Measurements from ENCODE around the gene CXCR2.
"Not testable (repeated sequence)": the region's sequence is repeated elsewhere in the genome, so short reads cannot be mapped to it uniquely, and the experiment has no call there.

The CXCR2 gene

GRCh38 chr2:218125626-218126080 lies at the start of gene CXCR2:
Gene CXCR2 (plus strand): TSS chr2:218126028. CDS start chr2:218134802, 8,774 bp downstream.
- DNase-seq = no peak

GRCh38 chr2:218077464-218078216 lies 48.2 kb upstream of the CXCR2 start:
- no peak for DNase-seq

- DNase-seq = no peak
These were observed 45.6 kb upstream of the CXCR2 start for GRCh38 chr2:218079943-218080913.

- no peak for DNase-seq
These were observed 44.8 kb upstream of the CXCR2 start for GRCh38 chr2:218081063-218081462.

GRCh38 chr2:218081695-218082094 lies 44.1 kb upstream of the CXCR2 start:
- DNase-seq = no peak

- no peak for DNase-seq
These were observed 43.1 kb upstream of the CXCR2 start for GRCh38 chr2:218082586-218083351.

- no peak for DNase-seq
These were observed 42.5 kb upstream of the CXCR2 start for GRCh38 chr2:218083352-218083676.

- DNase-seq = no peak
These were observed 39.4 kb upstream of the CXCR2 start for GRCh38 chr2:218086478-218086877.

GRCh38 chr2:218089259-218089658 lies 36.6 kb upstream of the CXCR2 start:
- DNase-seq = no peak

- DNase-seq = no peak
These were observed 34.1 kb upstream of the CXCR2 start for GRCh38 chr2:218091746-218092145.

GRCh38 chr2:218093879-218094278 lies 31.9 kb upstream of the CXCR2 start:
- no peak for DNase-seq

GRCh38 chr2:218095853-218096252 lies 30.0 kb upstream of the CXCR2 start:
- no peak for DNase-seq

GRCh38 chr2:218097975-218098374 lies 27.9 kb upstream of the CXCR2 start:
- DNase-seq = no peak

- DNase-seq = not testable (repeated sequence)
These were observed 17.0 kb upstream of the CXCR2 start for GRCh38 chr2:218108834-218109233.

GRCh38 chr2:218121789-218122188 lies 4.0 kb upstream of the CXCR2 start:
- not testable (repeated sequence) for DNase-seq

GRCh38 chr2:218122286-218122685 lies 3.5 kb upstream of the CXCR2 start:
- not testable (repeated sequence) for DNase-seq

GRCh38 chr2:218123986-218124385 lies 1.8 kb upstream of the CXCR2 start:
- no peak for DNase-seq

GRCh38 chr2:218125095-218125494 lies 733 bp upstream of the CXCR2 start:
- DNase-seq = no peak

- no peak for DNase-seq
These were observed 2.2 kb downstream of the CXCR2 start for GRCh38 chr2:218127929-218128455.

GRCh38 chr2:218128781-218129457 lies 3.1 kb downstream of the CXCR2 start:
- no peak for DNase-seq

- DNase-seq = no peak
These were observed 3.8 kb downstream of the CXCR2 start for GRCh38 chr2:218129458-218130135.

GRCh38 chr2:218130377-218130776 lies 4.5 kb downstream of the CXCR2 start:
- no peak for DNase-seq

Data from stimulated activated CD4-positive, alpha-beta T cell treated with anti-CD3 and anti-CD28 coated beads, Interleukin-4, amount 100 ng/mL, for 24 hours (primary cell).